Breast epithelium (tissue), 3 donors: ENCODE measurements around the gene NOVA1.

Experiments used
- CTCF ChIP-seq, 3 donors: fragments of 450-650 bp; IDR thresholded peaks; one replicate each; pipeline ENCODE4 v1.5.1; 2016 to 2017; ENCODE audit warnings: antibody characterized with exemption in 3 of 3, mild to moderate bottlenecking in 3 of 3, moderate library complexity in 3 of 3
- POLR2AphosphoS5 ChIP-seq, 3 donors: sonication (generic); formaldehyde crosslinking; IDR thresholded peaks; one replicate each; pipeline ENCODE4 v1.6.1; 2017; ENCODE audit warnings: antibody characterized with exemption in 3 of 3

- no peak for TF ChIP-seq POLR2AphosphoS5 (IDR thresholded peaks at IDR 0.05)
- TF ChIP-seq CTCF (IDR thresholded peaks at IDR 0.05): no peak
Measured at GRCh38 chr14:26404927-26405326, 192.9 kb downstream of the NOVA1 start.
